Transverse colon (tissue), 4 donors: ENCODE measurements around the gene ZNF837. TPM values are rescaled to one million over a fixed set of nuclear protein-coding genes. Genes with fewer than 3 reads are reported as not detected.

ENCODE experiments used
- DNase-seq: peaks from one replicate; pipeline ENCODE4 v3.0.0-alpha.2; 2019
- H3K27ac ChIP-seq, 4 donors: fragments of 200-600 bp; sonication (generic); 2 replicates each; pipeline ENCODE4 v1.5.1; 2016 to 2018; ENCODE audit warnings: inconsistent platforms in 4 of 4
- H3K27me3 ChIP-seq: fragments of 200-600 bp; sonication (generic); 2 replicates; pipeline ENCODE4 v1.5.1; 2017; ENCODE audit warnings: inconsistent platforms
- H3K36me3 ChIP-seq, 4 donors: fragments of 200-600 bp; sonication (generic); 2 replicates each; pipeline ENCODE4 v1.5.1; 2017 to 2019; ENCODE audit warnings: inconsistent platforms in 4 of 4
- H3K4me1 ChIP-seq, 4 donors: fragments of 200-600 bp; sonication (generic); 2 replicates each; pipeline ENCODE4 v1.5.1; 2017 to 2020; ENCODE audit warnings: inconsistent platforms in 4 of 4
- H3K4me3 ChIP-seq, 4 donors: fragments of 200-600 bp; sonication (generic); 1 replicate in 1 of 4; 2 replicates in 3 of 4; pipeline versions ENCODE4 v1.5.1 to v1.6.1; 2017 to 2019; ENCODE audit warnings: inconsistent platforms in 4 of 4
- H3K9me3 ChIP-seq, 2 donors: fragments of 200-600 bp; sonication (generic); 2 replicates each; pipeline ENCODE4 v1.5.1; 2017 to 2019; ENCODE audit warnings: inconsistent platforms in 2 of 2
- CTCF ChIP-seq, 5 experiments: fragments of 200-600 bp in 3 of 5; fragments of 450-650 bp in 2 of 5; sonication (generic) in 3 of 5; IDR thresholded peaks; 1 replicate in 2 of 5; 2 replicates in 3 of 5; pipeline ENCODE4 v1.5.1; 2016 to 2017; ENCODE audit warnings: antibody characterized with exemption in 5 of 5, inconsistent platforms in 3 of 5, mild to moderate bottlenecking in 2 of 5, moderate library complexity in 1 of 5
- EP300 ChIP-seq: sonication (generic); formaldehyde crosslinking; IDR thresholded peaks from one replicate; pipeline ENCODE4 v1.6.1; 2017; ENCODE audit warnings: antibody characterized with exemption, low read depth
- POLR2A ChIP-seq: fragments of 450-650 bp; IDR thresholded peaks from one replicate; pipeline ENCODE4 v1.6.1; 2016; ENCODE audit warnings: antibody characterized with exemption, mild to moderate bottlenecking, moderate library complexity
- POLR2AphosphoS5 ChIP-seq, 3 donors: sonication (generic); formaldehyde crosslinking; IDR thresholded peaks; one replicate each; pipeline ENCODE4 v1.6.1; 2016; ENCODE audit warnings: antibody characterized with exemption in 3 of 3
- WGBS, 2 donors: methylation state at CpG; one replicate each; pipeline ENCODE4 v1.1.5; 2018; ENCODE audit warnings: low coverage in 1 of 2; 5-methylcytosine and 5-hydroxymethylcytosine counted together
- in situ Hi-C, 4 donors: fragments of 200-750 bp; cut with MboI; loops; one replicate each; pipeline versions ENCODE4 v1.15.0 to v1.15.1; 2017; ENCODE audit warnings: low sequenced_read_pairs in 3 of 4, low pct_ligation_motif_present in 1 of 4, low pct_unique_long_range_greater_than_20kb in 1 of 4
- intact Hi-C: fragments of 100-400 bp; cut with DNase I; formaldehyde crosslinking; loops from one replicate; pipeline ENCODE4 v1.15.1; 2023; ENCODE audit warnings: low total_unique reads
- total RNA-seq, 4 donors: library from RNA; depleted of rRNA; stranded (reverse); fragments of >200 nt; gene quantifications; one replicate each; pipeline ENCODE4 v1.1.0, GENCODE V29; 2016

ZNF837 gene
- total RNA-seq, 4 donors from 2014 or later = 3.7 to 10.7 (median 6.1) TPM

DNA sequence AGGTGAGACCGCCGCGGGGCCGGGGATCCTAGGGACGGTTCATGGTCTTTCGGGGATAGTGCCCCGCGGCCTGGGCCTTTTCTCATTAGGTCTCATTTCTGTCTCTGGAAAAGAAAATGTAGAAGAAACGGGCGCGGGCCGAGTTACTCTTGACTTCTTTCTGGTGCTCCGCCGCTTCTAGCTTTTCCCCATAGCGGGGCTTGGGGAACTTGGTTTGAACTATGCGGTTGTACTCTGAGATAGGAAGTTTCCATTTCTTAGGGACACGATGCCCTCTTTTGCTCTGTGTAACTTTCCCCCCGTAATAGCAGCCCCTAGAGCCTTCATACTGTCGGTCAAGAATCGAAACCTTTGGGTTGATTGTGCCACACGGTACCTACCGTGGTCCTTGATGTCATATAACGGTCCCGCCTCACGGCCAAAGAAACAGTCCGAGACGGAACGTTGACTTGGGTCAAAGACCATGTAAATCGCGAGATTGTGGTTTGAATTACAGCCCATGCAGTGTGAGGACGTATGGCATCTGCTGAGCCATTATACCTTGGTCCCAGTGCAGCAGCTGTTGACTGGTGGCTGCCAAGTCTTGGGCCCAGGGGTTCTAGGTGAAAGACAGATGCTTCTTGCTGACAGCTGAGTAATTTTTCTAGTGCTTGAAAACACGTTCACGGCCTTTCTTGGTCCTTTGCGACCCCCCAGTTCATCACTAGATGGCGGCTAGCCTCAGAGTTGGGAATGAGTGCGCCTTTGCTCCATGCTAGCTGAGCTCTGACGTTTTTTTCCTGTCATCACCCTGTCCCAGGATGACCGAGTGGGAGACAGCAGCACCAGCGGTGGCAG, 6.7 kb upstream of the ZNF837 start:
- Histone ChIP-seq H3K27me3 (no peaks in the 10 kb centered on the region), H3K4me3 (peak overlapping the region; percentile 43 to 80 (median 68)), H3K36me3 (peaks cover 0 to 23% (median 3%) of the 10 kb centered on the region in 4 donors), H3K9me3 (no peaks in the 10 kb centered on the region), H3K4me1 (peaks cover 17 to 35% (median 22%) of the 10 kb centered on the region in 4 donors), H3K27ac (peak overlapping the region; percentile 99)
- intact Hi-C loops = loop anchor here (2.0 kb wide), 1 partner anchor 13 kb away; no protein-coding TSS in a partner anchor
- TF ChIP-seq POLR2AphosphoS5 (IDR thresholded peaks at IDR 0.05) = no peak
- no peak for TF ChIP-seq EP300
- no peak for TF ChIP-seq POLR2A
- TF ChIP-seq CTCF (IDR thresholded peaks at IDR 0.05) = no peak
- in situ Hi-C loops = no loop called here
- WGBS, 2 donors = 8% methylated on average over 38 of the region's 39 CpGs; no CpG with 5 or more reads in 1 of the 2 donors
- DNase-seq = no peak

GRCh38 chr19:58386576-58387337, 5.9 kb upstream of the ZNF837 start, which contains the start of gene RPS5:
Gene RPS5, plus strand, starts transcription at chr19:58387269. Its CDS starts 869 bp downstream, at chr19:58388138.
- intact Hi-C loops = loop anchor here (2.0 kb wide), 1 partner anchor 14 kb away; no protein-coding TSS in a partner anchor
- 0 to 1% methylated on average over 8 to 45 of the region's 64 CpGs for WGBS, 2 donors
- H3K4me1 ChIP-seq = peaks cover 17 to 42% (median 25%) of the 10 kb centered on the region in 4 donors

DNA sequence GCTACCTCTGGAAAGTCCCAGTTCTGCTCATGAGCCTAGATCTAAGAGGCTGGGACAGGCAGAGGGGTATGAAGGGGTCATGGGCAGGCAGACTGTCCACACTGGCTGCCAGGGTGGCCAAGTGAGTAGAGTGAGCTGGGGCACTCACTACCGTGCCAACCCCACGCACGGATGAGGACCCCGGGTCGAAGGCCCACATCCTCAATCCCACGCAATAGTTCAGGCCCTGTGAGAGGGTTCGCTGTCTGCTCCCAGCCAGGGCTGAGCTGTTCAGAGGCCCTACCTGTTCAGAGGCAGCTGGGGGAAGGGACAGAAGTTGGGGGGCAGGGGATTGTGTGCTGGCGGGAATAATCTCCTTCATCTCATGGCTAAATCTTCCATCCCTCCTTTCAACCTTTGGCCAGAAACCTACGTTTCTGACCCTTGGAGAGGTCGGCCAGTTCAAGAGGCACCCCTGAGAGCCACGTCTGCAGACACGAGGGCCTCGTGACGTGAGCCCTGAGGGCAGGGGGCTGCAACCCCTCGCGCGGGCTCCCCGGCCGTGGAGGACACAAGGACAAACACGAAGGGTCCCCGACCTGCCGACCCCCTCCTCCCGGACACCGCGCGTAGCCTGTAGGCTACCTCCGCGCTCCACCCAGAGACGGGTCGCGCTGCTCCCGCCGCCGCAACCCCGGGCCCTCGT, 5.2 kb upstream of the ZNF837 start:
- DNase-seq = no peak
- H3K4me1 ChIP-seq = peaks cover 17 to 46% (median 30%) of the 10 kb centered on the region in 4 donors
- WGBS, 2 donors = 9% methylated on average over 32 of the region's 36 CpGs; no CpG with 5 or more reads in 1 of the 2 donors
- in situ Hi-C loops = no loop called here
- peak overlapping the region; percentile 99 for H3K27ac ChIP-seq
- H3K9me3 ChIP-seq = no peaks in the 10 kb centered on the region
- H3K4me3 ChIP-seq = peak overlapping the region; percentile 46 to 80 (median 68)
- H3K27me3 ChIP-seq = no peaks in the 10 kb centered on the region
- TF ChIP-seq EP300 = no peak
- TF ChIP-seq CTCF (IDR thresholded peaks at IDR 0.05) = no peak
- TF ChIP-seq POLR2AphosphoS5 (IDR thresholded peaks at IDR 0.05) = no peak
- TF ChIP-seq POLR2A = no peak
- intact Hi-C loops = loop anchor here (2.0 kb wide), 1 partner anchor 15 kb away; no protein-coding TSS in a partner anchor
- peaks cover 0 to 9% (median 3%) of the 10 kb centered on the region in 4 donors for H3K36me3 ChIP-seq

More at GRCh38 chr19:58386576-58387337, 5.9 kb upstream of the ZNF837 start, which contains the start of gene RPS5:
- Histone ChIP-seq H3K27me3 (no peaks in the 10 kb centered on the region), H3K27ac (peak within 1 kb of the TSS; percentile 99), H3K4me3 (peak within 1 kb of the TSS; percentile 46 to 80 (median 68)), H3K36me3 (peaks cover 0 to 16% (median 3%) of the 10 kb centered on the region in 4 donors), H3K9me3 (no peaks in the 10 kb centered on the region)
- DNase-seq = peak; percentile 96
- in situ Hi-C loops = no loop called here
- peak in 1 of 5 experiments; percentile 27 for TF ChIP-seq CTCF (IDR thresholded peaks at IDR 0.05)
- TF ChIP-seq POLR2AphosphoS5 (IDR thresholded peaks at IDR 0.05) = peak; percentile 66 to 91 (median 87)
- peak; percentile 81 for TF ChIP-seq POLR2A
- TF ChIP-seq EP300 = no peak
